HG02981 (cell line): ENCODE measurements around the gene DSG4.

Experiments used
- ATAC-seq: cut with Tn5 transposase; IDR thresholded peaks from one replicate; pipeline ENCODE4 v1.9.1; 2021; ENCODE audit warnings: mild to moderate bottlenecking, moderate library complexity; ENCODE audit not compliant: unreplicated experiment

DSG4 gene

DNA sequence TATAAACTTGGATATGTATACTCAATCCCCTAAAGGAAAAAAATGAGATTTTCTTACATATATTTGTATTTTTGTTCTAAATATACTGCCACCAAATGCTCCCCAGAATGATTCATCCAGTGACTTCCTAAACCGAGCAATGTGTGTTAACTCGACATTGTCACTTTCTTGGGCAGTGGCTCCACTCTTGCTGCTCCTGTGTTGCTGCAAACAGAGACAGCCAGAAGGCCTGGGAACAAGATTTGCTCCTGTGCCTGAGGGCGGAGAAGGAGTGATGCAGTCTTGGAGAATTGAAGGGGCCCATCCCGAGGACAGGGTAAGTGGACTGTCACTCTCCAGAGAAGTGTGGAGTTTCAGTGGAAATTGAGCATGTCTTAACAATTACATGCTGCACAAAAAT lies 32.7 kb downstream of the DSG4 start:
- no peak for ATAC-seq

DNA sequence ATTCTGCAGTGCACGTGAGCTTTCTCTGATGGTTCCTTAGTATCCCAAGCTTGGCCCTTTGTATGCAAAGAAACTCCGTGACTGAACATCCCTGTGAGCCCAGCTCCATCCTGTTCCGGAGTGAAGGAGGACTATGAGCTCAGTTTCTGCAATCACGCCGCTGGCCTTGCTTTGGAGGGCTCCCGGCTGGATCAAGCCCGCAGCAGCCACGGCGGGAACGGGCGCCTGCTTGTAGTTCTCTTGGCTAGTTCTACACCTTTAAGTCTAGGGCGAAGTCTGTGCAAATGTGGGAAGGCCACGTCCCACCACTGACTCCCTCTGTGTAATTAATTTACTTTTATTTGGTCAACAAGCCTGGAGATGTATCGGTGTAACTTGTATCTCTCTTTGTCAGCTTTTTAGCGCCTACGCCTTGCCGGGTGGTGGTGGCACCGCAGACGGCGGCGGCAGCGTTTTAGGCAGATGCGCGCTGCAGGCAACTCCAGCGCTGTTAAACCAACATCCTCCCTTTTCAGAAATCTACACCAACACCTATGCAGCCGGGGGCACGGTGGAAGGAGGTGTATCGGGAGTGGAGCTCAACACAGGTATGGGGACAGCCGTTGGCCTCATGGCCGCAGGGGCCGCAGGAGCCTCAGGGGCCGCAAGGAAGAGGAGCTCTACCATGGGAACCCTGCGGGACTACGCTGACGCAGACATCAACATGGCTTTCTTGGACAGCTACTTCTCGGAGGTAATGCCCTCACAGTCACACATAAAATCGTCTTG lies 34.3 kb downstream of the DSG4 start:
- ATAC-seq: no peak

DNA sequence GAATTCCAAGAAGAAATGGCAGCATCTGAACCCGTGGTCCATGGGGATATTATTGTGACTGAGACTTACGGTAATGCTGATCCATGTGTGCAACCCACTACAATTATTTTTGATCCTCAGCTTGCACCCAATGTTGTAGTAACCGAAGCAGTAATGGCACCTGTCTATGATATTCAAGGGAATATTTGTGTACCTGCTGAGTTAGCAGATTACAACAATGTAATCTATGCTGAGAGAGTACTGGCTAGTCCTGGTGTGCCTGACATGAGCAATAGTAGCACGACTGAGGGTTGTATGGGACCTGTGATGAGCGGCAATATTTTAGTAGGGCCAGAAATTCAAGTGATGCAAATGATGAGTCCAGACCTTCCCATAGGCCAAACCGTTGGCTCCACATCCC lies 36.6 kb downstream of the DSG4 start:
- ATAC-seq: no peak

DNA sequence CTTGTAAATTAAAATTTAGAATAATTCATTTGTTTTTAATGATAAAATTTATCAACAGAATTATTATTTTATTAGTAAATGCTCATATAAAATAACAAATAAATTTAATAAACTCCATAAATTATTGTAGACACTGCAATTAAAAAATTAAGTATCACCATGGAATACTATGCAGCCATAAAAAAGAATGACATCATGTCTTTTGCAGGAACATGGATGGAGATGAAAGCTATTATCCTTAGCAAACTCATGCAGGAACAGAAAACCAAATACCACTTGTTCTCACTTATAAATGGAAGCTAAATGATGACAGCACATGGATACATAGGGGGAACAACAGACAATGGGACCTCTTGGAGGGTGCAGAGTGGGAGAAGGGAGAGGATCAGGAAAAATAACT lies 41.3 kb downstream of the DSG4 start:
- ATAC-seq: no peak

DNA sequence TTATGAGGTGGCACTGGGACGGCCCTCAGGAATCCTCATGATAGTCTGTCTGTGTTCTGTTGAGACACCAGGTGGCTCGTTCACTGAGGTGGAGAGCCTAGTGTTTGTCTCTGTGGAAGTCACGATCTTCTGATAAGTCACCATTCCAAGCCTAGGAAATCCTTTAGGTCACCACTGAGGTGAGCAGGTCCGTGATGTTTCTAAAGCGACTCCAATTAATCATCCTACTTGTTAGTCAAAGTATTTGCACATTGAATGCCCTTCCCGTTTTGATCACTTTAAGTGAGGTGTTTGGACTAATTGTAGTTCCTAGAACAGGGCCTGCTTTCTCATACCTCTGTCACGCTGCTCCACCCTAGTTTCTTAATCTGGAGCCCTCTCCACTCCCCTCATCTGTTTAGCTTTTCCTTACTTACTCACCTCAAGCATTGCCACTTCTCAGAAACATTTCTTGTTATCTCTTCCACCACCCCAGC lies 42.9 kb downstream of the DSG4 start:
- no peak for ATAC-seq

- no peak for ATAC-seq
Observed at GRCh38 chr18:31420032-31420431, 43.5 kb downstream of the DSG4 start.

GRCh38 chr18:31420524-31420923 lies 43.9 kb downstream of the DSG4 start:
- no peak for ATAC-seq

- peak; percentile 65 for ATAC-seq
Observed at GRCh38 chr18:31424383-31424988, 47.9 kb downstream of the DSG4 start.

DNA sequence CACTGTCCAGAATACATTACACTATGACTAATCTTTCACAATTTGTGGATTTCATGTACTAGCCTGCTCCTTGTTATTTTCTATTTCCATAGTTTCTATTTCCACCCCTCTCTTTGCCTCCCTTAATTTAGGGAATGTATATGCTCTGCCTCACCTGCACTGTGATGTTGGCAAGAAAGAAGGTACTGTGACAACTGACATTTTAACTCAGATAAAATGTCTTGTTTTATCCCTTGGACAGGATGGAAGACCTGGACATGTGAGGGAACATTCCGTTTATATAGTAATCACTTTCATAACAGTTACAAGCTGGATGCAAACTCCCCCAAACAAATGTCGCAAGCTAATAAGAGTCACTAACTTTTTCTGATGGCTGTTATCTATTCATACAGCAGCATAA lies 49.4 kb downstream of the DSG4 start:
- ATAC-seq: no peak

- ATAC-seq: no peak
Observed at GRCh38 chr18:31426871-31427406, 50.4 kb downstream of the DSG4 start.

- ATAC-seq: no peak
Observed at GRCh38 chr18:31428211-31428610, 51.6 kb downstream of the DSG4 start.

- ATAC-seq: no peak
Observed at GRCh38 chr18:31429623-31430022, 53.0 kb downstream of the DSG4 start.

DNA sequence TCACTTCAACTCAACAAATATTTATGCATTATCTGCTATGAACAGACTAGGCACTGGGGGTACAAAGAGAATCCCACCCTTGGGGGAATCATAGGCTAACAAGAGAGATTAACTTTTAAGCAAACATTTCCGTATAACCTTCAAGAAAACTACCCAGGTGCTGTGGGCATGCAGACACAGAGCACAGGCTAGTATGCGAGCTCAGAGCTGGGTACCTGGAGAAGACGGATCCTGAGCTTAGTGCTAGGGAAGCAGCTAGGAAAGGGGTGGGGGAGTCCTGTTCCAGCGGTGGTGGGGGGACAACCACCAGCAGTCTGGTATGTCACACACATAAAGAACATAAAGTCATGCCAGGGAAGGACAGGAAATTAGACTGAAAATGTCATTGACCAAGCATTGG lies 53.5 kb downstream of the DSG4 start:
- no peak for ATAC-seq

- no peak for ATAC-seq
Observed at GRCh38 chr18:31430554-31430953, 54.0 kb downstream of the DSG4 start.

DNA sequence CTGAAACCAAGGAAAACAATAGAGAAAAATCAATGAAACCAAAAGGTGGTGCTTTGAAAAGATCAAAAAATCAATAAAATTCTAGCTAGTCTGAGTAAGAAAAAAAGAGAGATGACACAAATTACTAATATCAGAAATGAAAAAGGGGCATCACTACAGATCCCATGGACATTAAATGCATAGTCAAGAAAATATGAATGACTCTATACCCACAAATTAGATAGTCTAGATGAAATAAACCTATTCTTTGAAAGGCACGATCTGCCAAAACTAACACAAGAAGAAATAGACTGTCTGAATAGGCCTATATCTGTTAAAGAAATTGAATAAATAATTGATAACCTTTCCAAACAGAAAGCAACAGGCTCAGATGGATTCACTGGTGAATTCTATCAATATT lies 55.7 kb downstream of the DSG4 start:
- ATAC-seq: no peak

- no peak for ATAC-seq
Observed at GRCh38 chr18:31436825-31437224, 60.2 kb downstream of the DSG4 start.

DNA sequence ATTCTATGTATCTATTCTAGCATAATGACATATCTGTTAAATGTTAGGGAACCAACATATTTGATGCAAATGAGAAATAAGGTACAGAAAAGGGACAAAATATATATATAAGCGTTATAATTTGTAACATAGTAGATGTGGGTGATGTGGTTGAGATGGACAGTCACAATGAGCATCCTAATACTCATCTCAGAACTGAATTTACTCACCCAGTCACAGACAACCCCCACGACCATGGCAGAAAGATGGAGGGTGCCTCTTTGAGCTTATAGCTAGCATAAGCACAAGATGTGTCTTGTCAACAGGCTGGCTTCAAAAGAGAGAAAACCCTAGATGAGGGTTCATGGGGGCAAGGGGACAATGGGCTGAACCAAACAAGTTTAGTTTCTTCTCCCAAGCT lies 61.8 kb downstream of the DSG4 start:
- no peak for ATAC-seq

DNA sequence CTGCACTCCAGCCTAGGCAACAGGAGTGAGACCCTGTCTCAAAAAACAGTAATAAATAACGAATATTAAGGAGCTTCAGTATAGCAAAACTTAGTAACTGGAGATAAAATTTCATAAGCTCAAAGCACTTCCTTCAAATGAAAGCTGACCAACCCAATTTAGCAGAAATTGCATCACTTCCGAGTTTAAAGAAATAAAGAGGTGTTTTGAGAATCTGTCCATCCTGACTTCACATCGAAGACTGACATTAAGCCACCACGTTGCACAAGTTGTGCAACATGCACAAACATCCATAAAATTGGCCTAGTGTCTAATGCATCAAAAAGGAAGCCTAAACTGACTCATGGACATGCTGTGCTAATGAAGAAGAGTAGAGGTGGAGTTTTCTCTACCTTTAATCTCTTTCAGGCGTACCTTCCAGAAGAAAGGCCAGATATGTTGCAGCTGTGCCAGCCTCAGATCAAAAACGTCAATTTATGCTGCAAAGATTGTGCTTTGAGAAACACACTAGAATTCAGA lies 63.3 kb downstream of the DSG4 start:
- ATAC-seq: no peak

- ATAC-seq: no peak
Observed at GRCh38 chr18:31440787-31441186, 64.2 kb downstream of the DSG4 start.

DNA sequence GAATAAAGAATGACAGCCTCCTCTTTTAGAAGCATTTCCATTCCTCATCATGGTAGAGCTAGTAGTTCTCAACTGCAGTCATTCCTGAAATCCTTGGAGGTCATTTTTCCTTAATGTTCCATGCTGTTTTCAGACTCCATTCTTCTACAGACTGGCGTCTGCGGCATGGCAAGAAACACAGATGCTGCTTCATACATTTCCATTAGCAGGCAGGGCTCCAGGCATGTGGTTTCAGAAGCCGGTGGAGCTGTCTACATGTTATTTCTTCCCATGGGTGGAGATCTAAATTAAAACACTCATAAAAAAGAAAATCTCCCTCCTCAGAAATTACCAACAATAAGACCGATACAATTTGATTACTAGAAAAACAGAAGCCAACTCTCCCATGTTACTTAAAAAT lies 64.9 kb downstream of the DSG4 start:
- no peak for ATAC-seq

DNA sequence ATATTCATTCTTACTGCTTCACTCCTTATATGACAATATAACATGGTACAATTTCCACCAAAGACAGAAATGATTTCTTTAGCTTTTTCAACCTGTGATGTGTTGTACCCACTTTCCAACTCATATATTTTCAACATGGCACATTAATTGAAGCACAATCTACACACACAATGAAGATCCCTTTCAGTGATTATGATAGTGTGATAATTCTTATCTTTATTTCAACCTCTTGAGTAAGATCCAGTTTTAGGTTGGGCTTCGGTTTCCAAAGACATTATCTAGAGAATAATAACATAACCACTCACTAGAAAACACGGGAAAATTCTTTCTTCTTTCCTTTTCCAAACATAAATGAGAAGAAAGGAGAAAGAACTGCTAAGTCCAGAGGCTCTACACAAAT lies 67.6 kb downstream of the DSG4 start:
- no peak for ATAC-seq

- ATAC-seq: no peak
Observed at GRCh38 chr18:31445908-31446307, 69.3 kb downstream of the DSG4 start.
